Activated CD4-positive, CD25-positive, alpha-beta regulatory T cell (primary cell): ENCODE data around the gene GP1BB.

Experiments
- DNase-seq, 4 experiments: peaks; one replicate each; lab custom pipeline; 2025; lab: John Stamatoyannopoulos, UW

The GP1BB gene

DNA sequence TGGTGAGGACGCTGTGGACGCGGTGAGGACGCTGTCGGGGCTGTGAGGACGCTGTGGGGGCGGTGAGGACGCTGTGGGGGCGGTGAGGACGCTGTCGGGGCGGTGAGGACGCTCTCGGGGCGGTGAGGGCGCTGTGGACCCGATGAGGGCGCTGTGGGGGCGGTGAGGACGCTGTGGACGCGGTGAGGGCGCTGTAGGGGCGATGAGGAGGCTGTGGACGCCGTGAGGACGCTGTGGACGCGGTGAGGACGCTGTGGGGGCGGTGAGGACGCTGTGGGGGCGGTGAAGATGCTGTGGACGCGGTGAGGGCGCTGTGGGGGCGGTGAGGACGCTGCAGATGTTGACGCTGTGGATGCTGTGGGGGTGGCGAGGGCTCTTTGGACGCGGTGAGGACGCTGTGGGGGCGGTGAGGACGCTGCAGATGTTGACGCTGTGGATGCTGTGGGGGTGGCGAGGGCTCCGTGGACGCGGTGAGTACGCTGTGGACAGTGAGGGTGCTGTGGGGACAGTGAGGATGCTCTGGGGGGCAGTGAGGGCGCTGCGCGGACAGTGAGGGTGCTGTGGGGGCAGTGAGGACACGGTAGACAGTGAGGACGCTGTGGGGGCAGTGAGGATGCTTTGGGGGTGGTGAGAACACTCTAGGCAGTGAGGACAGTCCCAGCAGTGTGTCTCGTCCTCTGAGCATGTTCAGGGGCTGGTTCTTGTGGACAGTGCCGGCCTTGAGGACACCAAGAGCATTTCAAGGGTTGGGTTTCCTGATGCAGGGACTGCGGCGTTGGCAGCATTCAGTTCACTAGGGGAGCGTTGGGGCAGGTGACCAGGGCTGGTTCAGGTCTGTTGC lies 4.2 kb downstream of the GP1BB start:
- no peak for DNase-seq

DNA sequence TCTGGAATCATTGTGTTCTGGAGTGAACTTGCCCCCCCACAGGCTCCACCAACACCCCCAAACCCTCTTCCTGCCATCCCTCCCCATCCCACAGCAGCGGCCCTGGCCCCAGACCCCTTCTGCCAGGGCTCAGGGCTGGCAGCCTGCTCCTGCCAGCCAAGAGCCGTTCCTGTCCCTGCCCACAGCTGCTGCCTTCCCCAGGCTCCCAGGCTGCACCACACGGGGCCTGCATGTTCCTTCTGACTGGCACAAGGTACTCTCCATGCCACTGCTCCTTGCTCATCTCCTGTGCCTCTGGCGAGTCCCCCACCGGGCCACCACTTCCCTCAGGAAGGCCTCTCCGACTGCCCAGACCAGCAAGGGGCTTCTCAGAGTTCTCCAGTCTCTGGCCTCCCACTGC lies 4.9 kb downstream of the GP1BB start:
- no peak for DNase-seq

DNA sequence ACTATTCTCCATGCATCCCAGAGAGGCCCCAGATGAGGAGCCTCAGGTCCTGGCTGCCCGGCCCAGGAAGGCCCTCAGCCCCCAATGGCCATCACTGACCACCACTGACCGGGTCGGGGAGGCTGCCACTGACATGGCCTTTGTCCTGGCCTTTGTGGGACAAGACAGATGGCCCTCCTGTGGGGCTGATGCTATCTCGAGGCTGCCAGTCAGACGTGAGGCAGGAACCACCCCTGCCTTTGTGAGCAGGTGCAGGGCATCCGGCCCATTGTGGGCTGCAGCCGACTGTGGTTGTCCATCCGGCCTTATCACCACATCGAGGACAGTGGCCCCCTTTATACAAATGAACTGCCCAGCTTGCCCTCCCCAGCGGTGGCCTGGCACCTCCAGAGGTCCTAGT lies 5.5 kb downstream of the GP1BB start:
- DNase-seq = no peak

DNA sequence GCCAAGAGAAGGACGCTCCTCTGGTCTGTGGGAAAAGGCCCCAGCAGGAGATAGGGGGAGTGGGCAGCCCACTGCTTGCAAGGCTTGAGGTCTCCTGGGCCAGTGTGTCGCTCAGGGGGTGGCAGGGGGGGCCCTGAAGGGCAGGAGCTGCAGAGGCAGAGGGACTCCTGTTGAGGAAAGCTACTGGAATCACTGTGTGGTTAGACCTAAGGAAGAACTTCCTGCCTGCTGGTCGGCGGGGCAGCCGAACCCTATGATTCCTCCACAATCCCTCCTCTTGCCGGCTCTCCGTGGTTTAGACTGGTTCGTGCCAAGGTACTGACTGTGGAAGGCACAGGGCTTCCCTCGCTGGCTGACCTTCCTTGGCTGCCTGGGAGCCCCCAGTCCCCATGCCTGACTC lies 6.2 kb downstream of the GP1BB start:
- no peak for DNase-seq

DNA sequence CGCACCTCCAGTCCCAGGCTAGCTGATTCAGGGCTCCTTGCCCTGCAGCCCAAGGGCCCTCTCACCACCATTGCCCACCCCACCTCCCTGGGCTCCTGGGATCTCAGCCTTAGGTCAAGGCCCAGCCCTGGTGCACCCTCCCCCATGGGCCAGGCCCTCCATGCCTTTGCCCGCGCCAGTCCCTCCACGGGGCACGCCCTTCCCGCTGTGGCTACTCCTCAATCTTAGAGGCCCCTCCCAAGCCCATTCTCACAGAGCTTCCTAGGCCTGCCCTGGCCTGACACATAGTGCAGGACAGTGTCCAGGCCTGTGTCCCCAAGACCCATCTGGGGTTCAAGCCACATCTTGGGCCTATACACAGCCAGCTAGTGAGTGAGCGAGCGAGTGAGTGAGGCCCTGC lies 6.9 kb downstream of the GP1BB start:
- DNase-seq = no peak

DNA sequence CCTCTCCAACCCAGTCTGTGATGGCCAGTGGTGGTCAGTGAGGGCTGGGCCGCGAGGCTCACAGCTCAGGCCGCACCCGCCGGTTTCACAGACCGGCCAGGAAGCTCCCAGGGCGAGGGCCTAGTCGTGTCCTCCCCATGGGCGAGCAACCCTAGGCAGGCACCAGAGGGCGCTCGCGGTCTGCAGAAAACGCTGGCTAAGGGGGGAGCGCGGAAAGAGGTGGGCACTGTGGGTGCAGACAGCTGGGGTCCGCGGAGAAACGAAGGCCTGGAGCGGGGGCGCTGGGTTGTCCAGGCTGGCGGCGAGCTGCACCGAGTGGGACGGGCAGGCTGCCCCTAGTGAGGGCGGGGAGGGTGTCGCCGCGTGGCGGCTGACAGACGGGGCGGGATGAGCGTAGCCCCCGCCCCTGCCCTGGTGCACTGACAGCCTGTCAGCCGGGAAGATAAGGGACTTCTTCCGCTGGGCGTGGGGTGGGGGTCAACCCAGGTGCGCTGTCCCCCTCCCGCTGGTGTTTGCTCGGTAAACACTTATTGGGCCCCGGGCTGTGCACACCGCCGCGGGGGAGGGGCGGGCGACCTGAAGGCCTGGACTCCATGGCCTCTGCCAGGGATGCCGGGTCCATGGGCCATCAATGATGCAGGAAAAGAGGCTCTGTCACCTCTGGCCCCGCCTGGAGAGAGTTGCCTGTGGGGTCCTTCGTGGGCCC lies 7.5 kb downstream of the GP1BB start:
- peak; percentile 74 to 87 (median 80) for DNase-seq

DNA sequence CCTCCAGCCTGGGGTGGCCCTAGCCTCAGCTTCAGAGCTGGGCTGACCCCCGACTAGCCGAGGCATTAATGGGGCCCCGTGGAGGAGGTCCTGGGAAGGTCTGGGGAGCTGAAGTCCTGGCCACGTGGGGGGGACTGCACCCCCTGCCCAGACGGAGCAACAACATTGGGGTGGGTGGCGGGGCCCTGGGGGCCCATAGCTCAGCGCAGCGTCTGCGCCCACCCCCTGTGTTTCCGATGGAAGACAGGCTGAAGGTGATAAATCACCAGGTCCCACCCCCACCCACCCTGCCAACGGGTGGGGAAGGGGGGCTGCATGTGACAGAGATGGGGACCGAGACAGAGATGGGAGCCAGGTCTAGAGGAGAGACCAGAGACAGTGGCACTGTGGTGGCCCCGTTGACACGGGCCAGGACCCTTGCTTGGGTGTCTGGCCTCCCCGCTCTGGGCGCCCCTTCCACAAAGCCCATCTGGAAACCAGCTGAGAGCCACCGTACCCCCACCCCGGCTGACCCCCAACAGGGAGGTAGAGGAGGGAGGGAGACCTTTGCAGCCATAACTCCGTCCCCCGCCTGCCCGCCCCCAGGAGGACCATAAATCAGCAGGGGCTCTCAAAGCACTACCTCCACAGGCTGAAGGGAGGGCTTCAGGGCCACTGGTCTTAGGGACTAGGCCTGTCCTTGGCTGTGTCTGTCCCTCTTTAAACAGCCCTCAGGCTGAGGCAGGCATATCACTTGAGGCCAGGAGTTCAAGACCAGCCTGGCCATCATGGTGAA lies 8.2 kb downstream of the GP1BB start:
- DNase-seq = no peak

DNA sequence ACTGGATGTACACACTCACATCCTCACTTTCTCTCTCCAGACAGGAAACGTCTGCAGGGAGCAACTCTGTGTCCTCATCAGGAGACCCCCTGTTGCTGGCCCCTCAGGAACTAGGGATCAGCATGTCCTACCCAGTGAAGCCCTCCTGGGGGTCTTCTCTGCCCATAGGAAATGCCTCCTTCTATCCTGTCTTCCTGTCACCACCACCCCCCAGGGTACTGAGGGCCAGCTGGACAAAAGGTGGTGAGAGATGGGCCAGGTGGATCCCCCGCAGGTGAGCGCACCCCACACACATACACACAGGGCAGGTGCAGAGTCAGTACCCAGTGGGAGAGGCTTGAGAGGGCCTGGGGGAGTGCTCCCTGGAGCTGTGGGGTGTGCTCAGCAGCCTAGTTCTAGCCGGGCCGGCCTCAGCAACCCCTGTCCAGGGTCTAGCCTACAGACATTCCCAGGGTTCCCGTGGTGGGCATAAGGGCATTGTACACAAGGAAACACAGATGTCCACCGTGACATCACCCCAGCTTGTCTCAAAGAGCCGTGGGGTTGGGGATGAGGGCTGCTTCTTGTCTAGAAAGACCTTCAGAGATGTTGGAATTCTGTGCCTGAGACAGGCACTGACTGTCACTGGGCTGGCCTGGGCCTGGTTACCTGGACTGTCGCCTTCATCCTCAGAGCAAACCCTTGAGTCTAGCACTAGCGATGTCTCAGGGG lies 9.2 kb downstream of the GP1BB start:
- no peak for DNase-seq

DNA sequence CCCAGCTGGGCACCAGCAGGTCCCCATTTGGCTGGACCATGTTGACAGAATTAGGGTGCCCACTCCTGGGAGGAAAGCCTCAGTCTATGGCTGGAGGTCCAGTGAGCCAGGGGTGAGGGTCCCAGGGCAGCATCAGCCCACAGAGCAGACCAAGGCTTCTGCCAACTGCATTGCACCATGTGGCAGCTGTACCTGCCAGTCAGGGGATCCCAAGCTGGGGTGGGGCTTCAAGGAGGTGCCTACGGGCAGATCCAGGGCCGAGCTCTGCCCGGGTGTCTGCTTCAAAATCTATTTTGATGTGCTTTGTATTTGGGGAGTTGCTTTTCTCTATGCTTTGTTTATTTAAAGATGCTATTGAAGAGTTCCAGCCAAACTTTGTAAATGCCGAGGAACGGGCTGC lies 10.4 kb downstream of the GP1BB start:
- DNase-seq = no peak

DNA sequence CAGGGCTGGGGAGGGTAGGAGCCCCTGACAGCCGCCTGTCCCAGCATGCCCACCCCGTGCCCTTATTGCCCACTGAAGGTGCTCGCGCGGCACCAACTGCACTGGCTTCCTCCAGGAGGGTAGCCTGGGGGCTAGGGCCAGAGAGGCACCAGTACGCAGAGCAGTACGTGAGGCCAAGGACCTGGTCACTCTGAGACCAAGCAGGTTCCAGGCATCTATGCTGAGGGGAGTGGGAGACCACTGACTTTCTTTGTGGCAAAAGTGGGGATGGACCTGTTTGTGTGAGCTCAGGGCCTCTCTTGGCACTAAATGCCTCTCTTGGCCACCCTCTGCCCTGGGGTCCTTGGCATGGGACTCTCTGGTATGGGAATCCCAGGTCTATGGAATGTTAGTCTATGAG lies 10.8 kb downstream of the GP1BB start:
- DNase-seq = no peak

DNA sequence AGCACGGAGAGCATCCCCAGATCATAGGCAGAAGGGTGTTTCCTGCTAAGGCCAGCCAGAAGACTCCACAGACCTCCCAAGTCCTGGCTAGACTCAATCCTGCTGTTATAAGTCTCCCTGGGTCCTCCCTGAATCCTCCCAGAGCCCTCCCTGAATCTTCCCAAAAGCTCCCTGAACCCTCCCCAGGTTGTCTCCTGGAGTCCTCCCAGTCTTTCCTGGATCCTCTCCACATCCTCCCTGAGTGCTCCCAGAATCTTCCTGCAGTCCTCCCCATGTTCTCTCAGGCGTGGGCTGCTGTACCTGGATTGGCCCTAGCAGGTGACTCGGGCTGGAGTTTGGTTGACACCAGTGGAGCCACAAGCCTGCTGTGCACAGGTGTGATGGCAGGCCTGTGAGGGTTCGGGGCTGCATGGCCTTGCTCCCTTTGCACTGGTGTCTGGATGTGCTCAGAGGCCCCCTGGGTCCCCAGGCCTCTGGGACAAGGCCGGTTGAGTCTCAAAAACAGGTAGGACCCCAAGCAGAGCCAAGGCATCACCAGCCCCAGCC lies 11.6 kb downstream of the GP1BB start:
- no peak for DNase-seq

DNA sequence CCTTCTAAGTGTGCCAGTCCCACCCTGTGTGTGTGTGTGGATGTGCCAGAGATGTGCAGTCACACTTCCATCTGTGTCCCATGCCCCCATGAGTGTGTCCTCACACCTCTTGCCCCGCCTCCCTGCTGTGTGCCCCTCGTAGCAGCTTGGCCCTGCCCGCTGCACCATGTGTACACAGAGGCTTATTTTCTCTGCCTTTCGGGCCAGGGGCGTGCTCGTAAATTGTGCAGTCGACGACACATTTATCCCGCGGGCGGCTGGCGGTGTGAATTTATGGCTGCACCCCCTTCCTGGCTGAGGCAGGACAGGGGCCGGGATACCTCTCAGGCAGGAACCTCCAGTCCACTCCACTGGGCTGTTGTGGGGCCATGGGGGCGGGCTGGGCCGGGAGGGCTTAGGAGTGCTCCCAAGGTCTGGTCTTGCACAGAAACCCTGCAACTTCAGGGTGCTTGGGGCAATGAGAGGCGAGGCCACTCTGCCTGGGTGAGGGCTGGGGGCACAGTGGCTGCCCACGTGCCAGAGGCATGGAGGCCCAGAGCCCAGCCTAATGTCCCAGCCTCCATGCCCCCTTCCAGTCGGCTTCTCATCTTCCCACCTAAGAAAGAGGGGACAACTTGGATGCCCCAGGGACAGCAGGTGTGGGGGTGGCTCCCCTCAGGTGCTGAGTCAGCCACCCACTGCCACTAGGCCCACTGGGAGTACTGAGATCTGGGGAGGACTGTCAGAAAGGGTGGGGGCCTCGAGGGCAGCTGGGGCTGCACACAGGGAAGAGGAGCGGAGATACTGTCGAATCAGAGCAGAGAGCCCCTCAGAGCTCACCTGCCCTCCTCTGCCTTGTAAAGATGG lies 12.5 kb downstream of the GP1BB start:
- no peak for DNase-seq

DNA sequence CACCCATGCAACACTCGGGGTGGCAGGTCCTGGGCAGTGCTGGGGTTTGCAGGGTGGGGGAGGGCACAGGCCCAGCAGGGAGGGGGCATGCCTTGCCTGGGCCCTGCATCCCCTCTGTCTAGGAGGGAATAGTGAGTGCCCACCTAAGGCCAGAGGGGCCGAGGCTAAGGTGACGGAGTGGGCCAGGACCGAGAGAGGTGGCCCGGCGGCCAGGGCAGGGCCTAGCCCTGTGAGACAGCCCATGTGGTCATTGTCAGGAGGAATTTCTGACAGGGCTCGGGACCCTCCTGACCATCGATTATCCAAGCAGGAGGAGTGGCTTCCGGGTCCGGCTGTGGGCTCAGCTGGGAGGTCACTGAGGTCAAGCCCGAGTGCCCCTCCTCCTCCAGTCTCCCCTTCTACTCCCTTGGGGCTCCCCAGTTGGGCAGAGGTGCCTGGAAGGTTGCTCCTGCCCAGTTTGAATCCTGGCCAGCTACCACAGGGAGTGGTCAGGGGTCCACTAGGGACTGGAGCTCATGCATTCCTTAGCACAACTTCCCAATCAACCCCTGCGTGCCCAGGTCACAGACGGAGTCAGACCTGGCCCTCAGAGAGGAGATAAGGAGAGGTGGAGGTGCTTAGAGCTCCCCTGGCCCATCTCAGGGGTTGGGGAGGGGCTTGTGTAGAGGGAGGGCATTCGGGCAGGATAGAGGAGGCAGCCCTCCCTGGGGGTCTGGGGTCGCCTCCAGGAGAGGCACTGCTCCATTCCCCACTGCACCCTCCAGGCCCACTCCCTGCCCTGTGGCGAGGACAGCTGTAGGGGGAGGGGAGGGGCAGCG lies 14.7 kb downstream of the GP1BB start:
- DNase-seq = no peak

DNA sequence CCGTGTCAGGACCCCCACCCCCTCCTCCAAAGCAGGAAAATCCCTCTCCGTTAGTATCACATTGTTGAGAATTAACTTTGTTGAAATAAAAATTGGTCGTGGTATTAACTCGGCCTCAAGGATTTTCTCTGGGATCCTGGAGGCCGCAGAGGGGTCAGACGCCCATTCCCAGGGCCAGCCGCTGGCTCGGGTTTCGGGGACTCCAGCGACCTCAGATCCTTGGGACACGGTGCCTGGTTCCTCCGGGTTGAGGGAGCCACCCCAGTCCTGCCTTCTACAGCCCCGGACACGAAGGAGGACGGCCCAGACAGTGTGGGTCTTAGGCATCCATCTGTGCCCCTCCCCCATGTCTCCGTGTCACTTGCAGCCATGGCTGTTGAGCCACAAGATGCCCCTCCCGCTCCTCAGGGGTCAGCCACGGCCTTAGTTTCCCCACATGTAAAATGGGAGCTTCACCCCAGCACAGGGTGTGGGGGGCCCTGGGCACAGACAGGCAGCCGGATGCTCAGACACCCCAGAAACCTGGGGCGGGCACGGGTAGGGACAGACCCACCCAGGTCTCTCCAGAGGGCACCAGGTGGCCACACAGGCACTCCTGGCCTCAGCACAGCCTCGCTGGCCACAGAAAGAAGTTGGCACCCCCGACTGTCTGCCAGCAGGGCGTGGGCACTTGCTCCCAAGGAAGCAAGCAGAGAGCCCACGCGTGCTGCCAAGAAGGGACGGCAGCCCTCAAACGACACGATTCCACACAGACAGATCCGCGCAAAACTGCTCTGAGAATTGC lies 15.5 kb downstream of the GP1BB start:
- DNase-seq = no peak

DNA sequence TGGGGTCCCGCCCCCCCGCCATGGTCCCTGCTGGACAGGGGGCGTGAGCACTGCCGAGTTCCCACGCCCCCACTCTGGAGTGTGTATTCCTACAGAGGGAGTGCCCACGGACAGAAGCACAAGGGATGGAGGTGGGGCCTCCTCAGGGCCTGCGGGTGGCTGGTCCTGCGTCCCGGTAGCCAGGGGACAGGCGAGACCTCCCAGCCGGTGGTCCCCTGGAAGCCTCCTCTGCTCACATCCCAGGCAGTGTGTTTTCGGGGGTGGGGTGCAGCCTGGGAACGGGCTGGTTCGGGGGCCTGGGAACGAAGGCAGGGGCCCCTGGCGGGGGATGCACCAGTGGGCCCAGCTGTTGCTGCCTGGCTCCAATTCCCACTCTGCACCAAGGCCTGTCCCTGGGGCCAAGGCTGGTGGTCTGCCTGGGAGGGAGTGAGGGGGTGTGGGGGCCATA lies 16.1 kb downstream of the GP1BB start:
- no peak for DNase-seq

DNA sequence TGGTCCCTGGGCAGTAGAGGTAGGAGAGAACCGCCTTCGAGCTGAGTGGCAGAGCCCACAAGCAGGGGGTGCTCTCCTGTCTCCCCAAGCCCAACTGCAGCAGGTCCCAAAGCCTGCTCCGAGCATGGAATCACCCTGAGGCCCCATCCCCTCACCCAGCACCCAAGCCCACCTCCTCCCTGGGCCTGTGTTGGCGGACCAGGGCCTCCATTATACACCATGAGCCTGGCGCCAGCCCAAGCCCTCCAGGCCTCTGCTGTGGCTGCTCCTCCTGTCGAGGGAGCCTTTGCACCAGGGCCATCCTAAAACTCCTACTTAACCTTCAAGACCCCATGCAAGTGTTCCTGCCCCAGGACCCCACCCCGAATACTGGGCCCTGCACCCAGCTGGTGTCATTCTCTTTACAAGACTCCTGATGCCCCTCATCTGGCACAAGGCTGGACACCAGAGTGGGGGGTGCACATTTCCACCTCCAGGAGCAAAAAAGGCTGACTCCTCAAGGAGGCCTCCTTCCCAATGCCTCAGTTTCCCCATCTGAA lies 16.6 kb downstream of the GP1BB start:
- DNase-seq = no peak

DNA sequence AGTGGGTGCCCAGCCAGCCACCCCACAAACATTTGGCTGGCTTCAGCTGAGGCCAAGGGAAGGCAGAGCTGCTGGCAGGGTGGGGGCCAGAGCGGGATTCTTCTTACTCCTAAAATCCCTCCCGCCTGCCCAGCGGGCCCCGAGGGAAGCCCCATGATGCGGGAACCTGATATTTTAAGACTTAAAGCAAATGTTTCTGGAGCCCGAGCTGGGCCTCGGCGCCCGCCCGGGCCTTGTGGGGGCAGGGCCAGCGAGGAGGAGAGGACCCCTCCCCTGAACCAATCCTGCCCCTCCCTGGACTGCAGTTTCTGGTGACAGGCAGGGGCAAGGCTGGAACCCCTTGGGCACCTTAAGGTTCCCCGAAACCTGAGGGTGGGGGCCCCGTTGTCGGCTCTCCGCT lies 17.2 kb downstream of the GP1BB start:
- no peak for DNase-seq

DNA sequence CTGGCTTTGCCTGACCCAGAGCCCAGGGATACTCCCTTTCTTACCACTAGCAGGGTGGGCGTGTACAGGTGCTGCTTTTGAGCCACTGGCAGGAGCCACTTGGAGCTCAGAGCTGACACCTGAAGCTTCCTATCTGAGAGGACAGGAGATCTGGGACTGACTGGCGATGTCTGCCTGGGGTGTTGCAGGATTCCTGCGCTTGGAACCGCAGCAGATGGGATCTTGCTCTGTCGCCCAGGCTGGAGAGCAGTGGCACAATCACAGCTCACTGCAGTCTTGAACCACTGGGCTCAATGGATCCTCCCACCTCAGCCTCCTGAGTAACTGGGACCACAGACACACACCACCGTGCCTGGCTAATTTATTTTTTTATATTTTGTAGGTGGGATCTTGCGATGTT lies 17.7 kb downstream of the GP1BB start:
- DNase-seq = no peak
